NCI-H2107 treated with DMSO at 0.1 percent for 48 hours (cell line): ENCODE measurements around the gene TMEM41B.

Experiments
- DNase-seq: peaks from one replicate; lab custom pipeline; 2025; ENCODE audit not compliant: unreplicated experiment; lab: John Stamatoyannopoulos, UW

TMEM41B gene

DNA sequence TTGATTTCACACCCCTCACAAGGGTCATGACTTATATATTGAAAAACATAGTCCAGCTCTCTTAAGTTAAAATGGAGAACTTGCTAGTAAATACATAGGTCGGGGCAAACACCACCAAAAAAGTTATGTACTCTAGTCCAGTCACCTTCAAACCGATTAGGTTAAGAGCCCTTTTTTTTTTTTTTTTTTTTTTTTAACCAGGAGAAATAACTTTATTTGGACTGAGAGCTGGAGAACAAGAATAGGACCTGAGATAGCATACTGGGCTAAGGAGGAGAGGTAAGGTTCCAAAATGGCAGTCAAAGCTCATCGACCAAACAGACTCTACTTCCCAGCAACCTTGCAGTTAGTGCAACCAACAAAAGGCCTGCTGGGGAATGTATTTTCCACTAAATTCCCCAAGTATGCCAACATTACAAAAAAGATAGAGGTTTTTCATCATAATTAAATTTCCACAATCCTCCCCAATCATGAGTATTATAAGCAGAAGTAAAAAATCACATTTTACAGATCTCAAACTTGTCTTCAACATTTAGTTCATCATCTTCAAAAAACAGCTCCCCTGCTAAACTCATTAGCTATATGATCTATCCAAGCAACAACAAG, 3.8 kb downstream of the TMEM41B start:
- no peak for DNase-seq

DNA sequence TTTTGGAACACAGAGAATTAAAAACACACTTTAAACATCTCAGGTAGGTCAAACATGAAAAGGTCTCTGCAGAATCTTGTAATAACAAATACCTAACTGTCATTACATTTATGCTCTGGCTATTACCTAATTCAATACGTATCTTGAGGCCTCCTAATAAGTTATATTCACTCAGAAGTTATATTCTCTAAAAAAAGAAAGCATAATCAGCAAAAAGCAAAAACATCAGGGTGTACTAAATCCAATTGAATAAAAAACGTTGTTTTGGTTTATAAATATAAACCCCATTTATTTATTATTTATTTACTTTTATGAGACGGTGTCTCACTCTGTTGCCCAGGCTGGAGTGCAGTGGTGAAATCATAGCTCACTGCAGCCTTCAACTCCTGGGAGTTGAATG, 10.2 kb downstream of the TMEM41B start:
- DNase-seq = no peak

DNA sequence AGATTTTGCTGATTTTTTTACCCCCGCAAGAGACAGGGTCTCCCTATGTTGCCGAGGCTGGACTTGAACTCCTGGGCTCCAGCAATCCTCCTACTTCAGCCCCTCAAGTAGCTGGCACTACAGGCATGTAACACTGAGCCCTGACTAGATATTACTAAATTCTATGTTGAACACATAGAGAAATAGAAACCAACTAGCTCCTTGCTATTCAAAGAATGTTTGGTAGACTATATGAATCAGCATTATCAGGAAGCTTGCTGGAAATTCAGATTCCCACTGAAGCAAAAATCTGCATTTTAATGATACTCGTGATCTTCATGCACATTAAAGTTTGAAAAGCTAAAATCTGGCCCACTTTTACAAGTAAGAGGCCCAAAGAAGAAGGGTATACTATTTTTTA, 11.9 kb downstream of the TMEM41B start:
- no peak for DNase-seq

DNA sequence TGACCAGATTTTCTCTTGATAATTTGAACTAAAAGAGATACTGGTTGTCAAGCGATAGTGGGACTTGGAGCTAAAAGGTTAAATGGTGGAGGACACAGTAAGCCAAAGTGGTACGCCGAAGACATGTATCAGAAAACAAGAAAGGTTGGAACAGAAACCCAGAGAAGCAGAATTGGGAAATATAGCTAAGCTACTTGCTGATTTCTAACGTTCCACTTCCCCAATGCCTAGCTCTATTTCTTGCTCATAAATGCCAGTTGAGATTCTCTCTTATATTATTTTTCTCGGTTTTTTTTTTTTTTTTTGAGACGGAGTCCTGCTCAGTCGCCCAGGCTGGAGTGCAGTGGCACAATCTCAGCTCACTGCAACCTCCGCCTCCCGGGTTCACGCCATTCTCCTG, 12.7 kb downstream of the TMEM41B start:
- no peak for DNase-seq

DNA sequence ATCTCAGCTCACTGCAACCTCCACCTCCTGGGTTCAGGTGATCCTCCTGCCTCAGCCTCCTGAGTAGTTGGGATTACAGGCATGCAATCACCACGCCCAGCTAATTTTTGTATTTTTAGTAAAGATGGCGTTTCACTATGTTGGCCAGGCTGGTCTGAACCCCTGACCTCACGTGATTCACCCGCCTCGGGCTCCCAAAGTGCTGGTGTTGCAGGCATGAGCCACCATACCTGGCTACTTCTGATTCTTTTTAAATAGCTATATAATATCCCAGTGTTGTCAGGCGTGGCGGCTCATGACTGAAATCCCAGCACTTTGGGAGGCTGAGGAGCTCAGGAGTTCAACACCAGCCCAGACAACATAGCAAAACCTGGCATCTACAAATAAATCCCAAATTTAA, 20.7 kb downstream of the TMEM41B start:
- DNase-seq = no peak

DNA sequence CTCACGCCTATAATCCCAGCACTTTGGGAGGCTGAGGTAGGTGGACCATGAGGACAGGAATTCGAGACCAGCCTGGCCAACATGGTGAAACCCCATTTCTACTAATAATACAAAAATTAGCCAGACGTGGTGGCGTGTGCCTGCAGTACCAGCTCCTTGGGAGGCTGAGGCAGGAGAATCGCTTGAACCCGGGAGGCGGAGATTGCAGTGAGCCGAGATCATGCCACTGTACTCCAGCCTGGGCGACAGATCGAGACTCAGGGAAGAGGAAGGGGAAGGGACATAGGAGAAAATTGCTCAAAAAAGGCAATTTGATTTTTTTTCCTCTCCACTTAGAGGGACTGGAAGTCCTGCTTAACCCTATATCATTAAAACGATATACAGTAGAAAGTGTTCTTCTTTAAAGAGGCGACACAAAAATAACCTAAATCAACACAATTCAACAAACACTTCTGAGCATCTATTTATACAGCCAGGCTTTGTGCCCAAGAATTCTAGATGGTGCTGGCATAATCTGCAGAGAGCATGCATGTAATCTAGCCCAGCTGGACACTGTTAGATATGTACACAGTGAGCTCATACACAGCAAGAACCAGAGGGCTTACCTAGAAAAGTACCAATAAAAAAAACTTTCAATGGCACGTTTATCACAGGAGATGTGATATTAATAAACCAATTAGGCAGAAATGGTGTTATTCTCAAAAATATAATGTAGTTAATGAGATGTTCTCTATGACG, 28.4 kb downstream of the TMEM41B start:
- no peak for DNase-seq

DNA sequence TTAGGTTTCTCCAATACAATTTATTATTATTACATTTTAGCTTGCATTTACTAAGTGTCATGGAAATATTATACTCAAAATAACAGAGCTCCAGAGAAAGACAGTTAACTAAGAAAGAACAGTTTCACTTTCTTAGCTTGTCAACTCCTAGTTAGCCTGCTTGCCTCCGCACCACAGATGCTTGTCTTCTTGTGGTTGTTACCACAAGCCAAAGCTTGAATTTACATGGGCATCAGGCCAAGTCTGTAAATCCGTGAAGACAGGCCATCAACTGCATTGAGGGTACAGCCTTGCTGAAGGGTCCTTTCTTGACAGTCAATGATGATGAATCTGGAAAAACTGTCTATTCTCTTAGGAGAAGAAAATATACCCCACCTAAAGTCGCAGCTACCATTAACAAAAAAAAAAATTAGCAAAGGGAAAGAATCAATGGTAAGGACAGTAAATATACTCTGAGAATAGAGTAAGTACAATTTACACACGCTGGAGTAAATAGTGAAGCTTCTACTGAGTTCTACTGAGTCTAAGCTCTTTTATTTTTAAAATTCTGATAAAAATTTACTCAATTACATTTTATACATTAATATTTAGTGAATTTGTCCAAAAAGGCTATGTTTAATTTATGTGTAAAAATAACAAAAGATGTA, 33.6 kb downstream of the TMEM41B start:
- DNase-seq = peak; percentile 44

DNA sequence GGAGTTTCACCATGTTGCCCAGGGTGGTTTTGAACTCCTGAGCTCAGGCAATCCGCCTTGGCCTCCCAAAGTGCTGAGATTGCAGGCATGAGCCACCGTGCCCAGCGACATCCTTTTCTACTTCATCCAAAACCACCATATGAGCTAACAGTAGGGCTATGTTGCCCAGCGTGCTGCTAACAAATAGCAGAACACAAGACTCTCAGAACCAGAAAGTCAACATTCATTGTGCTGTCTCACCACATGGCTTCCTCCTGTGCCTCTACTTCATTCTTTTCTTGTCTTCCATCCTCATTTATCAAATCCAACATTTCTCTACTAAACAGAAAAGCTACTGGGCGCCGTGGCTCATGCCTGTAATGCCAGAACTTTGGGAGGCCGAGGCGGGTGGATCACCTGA, 37.2 kb downstream of the TMEM41B start:
- no peak for DNase-seq

DNA sequence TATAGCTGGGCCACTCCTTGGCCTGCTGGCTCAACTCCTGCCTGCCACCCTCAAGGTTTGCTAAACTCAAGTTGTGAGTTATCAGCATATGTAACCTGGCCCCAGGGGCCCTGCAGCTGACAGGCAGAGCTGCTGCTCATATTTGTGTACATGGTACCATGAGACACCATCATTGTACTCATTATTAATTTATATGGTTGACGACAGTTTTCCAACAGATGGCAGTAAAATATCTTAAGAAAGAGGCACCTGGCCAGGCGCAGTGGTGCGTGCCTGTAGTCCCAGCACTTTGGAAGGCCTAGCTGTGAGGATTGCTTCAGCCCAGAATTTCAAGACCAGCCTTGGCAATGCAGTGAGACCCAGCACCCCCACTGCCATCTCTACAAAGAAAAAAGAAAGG, 37.8 kb downstream of the TMEM41B start:
- DNase-seq = no peak

DNA sequence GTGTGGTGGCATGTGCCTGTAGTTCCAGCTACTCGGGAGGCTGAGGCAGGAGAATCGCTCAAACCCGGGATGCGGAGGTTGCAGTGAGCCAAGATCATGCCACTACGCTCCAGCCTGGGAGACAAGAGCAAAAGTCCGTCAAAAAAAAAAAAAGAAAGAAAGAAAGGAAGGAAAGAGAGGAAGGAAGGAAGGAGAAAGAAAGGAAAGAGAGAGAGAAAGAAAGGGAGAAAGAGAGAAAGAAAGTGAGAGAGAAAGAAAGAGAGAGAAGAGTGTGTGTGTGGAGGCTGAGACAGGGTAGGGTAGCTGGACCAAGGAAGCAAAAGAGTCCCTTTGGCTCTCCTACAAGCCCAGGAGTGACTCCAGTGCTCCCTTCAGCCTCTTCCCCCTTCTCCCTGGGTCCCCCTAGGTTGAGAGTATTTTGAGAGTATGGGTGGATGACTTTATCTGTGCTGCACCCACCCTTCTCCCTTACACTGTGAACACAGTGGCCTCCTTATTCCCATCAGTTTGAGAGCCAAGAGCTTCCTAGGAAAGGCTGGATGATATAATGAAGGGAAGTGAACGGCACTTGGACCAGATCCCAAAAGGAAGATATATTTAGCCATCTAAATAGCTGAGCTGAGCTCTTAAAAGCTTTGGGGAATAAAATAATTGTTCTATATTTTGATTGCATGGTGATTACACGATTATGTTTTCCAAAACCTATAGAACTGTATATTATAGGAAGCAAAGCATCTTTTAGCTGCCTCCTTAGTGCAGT, 39.7 kb downstream of the TMEM41B start:
- DNase-seq = no peak

DNA sequence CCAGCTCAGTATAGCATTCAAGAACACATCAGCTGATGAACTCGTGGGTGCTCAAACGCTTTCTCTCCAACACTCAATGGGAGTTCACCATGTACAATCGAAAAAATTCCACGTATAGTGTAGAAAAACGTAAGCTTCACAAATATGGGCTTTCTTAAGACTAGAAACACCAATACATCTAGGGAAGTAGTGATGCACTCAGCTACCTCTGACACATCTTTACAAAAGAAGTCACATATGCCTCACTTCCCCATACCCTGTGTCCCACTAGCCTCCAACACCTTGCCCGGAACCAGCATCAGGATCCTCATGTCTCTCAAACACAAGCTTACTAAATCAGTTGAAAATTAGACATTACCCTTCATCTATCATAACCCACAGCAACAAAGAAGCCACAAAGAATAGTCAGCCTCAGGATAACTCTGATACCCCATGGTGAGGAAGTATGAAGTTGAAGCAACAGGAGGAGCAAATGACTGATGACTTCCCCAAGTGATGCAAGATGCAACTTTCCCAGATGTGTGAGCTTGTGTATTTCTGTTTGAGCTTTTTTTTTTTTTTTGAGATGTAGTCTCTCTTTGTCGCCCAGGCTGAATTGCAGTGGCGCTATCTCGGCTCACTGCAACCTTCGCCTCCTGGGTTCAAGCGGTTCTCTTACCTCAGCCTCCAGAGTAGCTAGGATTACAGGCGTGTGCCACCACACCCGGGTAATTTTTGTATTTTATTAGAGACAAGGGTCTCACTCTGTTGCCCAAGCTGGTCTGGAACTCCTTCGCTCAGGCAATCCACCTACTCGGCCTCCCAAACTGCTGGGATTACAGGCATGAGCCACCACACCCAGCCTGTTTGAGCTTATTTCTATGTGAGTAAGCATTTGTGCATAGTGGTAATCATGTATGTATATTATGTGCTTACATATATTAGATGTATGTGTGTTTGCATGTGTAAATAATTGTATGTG, 40.7 kb downstream of the TMEM41B start:
- no peak for DNase-seq

DNA sequence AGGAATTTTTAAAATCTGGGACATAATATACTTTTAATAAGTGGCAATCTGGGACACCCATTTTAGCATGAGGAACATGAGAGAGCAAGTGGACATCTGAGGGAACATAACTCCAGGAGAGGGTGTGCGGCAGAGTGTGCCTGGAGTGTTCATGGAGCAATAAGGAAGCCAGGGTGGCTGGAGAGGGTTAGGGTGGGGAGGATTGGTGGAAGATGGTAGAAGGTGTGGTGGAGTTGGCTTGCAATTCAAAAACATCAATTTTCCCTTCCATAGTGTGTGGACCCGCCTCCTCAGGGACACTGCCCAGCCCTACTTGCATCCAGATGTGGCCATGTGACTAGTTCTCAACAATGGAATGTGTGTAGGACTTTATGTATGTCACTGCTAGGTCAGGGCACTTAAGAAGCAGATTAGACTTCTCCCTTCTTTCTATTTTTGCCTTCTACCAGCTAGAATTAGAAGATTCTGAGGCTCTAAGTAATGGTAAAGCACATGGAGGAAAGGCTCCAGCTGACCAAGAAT, 44.8 kb downstream of the TMEM41B start:
- DNase-seq = no peak

DNA sequence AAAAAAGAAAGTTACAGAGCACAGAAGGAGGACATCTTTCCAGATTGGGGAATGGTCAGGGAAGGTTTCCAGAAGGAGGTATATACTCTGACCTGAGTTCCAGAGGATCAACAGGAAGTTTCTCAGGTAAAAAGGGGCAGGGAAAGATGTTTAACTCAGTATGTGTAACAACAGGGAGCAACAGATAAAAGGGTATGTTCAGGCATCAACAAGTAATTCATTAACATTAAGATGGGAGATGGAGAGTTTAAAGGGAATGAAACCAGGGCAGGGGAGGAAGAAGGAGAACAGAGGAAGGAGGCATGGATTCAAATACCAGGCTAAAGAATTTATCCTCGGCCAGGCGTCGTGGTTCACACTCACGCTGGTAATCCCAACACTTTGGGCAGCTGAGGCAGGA, 46.7 kb downstream of the TMEM41B start:
- no peak for DNase-seq

DNA sequence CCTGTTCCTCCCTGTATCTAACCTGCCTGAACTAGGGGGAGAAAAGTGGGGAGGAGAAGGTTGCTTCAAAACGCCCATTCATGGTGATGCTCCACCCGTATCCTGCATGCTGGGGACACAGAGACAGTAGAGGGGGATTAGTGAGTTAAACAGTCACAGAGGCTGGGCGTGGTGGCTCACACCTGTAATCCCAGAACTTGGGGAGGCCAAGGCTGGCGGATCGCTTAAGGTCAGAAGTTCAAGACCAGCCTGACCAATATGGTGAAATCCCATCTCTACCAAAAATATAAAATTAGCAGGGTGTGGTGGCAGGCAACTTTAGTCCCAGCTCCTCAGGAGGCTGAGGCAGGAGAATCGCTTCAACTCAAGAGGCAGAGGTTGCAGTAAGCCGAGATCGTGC, 47.5 kb downstream of the TMEM41B start:
- DNase-seq = no peak

DNA sequence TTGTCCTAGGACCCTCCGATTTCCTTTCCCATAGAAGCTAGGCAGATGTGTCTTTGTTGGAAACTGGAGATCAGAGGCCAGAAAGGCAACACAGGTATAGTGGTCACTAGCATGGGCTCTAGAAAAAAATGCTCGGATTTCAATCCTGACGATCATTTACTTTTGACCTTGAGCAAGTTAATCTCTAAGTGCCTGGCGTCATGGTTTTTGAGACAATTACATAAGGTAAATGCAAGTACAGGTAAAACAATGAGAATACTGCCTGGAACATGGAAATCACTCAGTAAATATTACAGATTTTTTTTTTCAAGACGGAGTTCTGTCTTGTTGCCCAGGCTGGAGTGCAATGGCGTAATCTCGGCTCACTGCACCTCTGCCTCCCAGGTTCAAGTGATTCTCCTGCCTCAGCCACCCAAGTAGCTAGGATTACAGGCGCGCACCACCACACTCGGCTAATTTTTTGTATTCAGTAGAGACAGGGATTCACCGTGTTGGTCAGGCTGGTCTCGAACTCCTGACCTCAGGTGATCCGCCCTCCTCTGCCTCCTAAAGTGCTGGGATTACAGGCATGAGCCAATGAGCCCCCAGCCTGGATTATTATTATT, 48.2 kb downstream of the TMEM41B start:
- DNase-seq = no peak

DNA sequence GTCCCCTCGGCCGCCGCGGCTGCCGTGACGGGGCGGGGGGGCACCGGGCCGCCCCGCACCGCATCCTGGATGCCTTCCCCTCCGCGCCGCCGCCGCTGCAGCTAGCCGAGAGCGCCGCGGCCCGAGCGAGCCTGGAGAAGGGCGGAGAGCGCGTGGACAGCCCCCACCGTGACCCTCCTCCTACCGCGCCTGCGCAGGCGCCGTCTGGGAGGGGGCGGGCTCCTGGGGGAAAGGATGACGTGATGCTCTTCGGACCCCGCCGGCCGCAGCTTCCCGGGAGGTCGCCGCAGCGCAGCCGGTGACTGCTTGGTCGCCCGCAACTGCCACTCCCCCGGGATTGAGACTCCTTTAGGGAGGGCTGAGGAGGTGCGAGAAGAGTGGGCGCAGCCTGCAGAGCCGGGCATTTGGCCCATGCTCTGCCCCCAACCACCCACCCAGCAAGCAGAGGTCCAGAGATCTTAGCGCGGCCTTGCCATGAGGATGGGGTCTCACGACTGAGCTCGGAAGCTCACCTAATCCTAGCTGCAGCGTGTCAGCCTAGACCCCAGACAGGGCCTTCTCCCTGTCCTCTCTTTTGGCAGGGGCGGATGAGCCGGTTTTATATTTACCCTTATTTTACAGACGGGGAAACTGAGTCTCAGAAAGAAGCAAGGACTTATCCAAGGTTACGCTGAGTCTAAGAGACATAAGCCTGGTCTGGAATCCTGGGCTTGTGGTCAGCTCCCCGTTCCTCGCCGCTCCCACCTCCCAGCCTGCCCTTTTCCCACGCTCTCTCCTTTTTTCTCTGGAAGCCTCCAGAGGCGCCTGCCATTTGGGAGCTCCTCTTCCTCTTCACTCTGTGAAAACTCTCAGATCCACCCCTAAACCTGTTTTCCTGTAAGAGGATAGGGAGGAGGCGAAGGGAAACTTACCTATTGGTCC, 48.9 kb downstream of the TMEM41B start, which contains the start of gene DENND5A:
Gene DENND5A, minus strand, starts transcription at position 140 of the 921 bp plus-strand sequence. CDS start 281 bp downstream, outside the sequence.
- peak; percentile 45 for DNase-seq

DNA sequence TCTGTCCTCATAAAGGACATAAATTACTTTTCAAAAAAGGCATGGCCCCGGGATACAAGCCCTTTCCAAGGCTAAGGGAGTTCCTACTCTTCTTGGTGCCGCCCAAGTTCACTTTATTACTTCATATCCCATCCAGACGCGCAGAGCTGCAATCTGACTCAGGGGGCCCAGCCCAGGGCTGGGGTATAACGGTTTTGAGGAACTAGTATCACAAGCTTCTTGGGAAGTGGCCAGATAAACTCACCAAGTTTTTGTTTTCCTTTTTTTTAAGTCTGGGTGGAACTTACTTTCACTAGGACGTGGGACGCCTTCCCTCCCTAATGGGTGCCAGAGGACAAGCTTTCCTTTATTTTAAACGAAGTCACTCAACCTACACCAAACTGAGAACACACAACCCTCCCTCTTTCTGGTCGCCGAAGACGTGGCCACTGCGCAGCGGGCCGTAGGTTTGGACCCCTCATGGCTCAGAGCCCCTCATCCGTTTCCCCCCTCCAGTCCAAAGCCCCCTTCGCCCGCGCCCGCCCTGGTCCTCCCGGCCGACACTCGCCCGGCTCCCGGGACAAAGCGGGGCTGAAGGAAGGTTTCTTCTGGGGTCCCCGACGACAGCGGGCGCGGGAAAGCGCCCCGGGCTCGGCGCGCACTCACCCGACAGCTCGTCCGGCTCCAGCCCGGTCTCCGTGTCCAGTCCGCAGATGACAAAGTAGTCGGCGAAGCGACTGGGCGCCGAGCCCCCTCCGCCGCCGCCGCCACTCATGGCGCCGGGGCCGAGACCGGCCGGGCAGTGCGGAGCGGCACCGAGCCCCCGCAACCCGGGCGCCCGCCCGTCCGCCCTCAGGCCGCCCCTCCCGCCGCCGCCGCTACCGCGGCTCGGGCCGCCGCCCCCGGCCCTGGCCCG, 49.8 kb downstream of the TMEM41B start:
- DNase-seq = no peak

DNA sequence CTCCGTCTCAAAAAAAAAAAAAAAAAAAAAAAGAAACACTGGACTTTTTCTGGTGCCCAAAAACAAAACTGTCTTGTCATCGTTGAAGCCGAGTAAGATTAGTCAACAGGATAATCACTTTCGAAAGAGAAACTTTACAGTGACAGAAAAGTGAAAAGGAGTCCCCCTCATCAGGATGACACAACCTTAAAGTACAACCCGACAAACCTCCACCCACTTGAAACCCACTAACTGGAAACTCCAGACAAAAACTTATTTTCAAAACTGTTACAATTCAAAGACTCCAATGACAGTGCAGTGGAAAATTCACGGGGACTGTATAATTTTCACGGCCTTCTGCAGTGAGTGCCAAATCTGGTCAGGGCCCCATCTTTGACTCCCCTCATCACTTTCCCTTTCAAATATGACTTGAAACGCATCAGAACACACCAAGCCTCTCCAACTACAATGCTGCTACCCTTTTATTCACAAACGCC, 50.5 kb downstream of the TMEM41B start:
- DNase-seq = no peak
